HG03039 (cell line): ENCODE measurements around the gene MPHOSPH10.
"Not testable (repeated sequence)": the region's sequence is repeated elsewhere in the genome, so short reads cannot be mapped to it uniquely, and the experiment has no call there.

Experiments used
- ATAC-seq: cut with Tn5 transposase; IDR thresholded peaks from one replicate; pipeline ENCODE4 v1.9.1; 2021; ENCODE audit warnings: mild to moderate bottlenecking, moderate library complexity; ENCODE audit not compliant: unreplicated experiment

MPHOSPH10 gene

GRCh38 chr2:71121479-71121878, 9.0 kb upstream of the MPHOSPH10 start:
- no peak for ATAC-seq

GRCh38 chr2:71122387-71123298, 7.8 kb upstream of the MPHOSPH10 start:
- ATAC-seq = no peak

GRCh38 chr2:71125506-71126294, 4.7 kb upstream of the MPHOSPH10 start:
- no peak for ATAC-seq

GRCh38 chr2:71126957-71127356, 3.5 kb upstream of the MPHOSPH10 start:
- ATAC-seq = no peak

- ATAC-seq = no peak
Observed at GRCh38 chr2:71129114-71129901, 1.1 kb upstream of the MPHOSPH10 start.

- ATAC-seq = peak; percentile 39
Observed at GRCh38 chr2:71129902-71130151, 607 bp upstream of the MPHOSPH10 start.

GRCh38 chr2:71130905-71131244, 441 bp downstream of the MPHOSPH10 start:
- peak; percentile 9 for ATAC-seq

GRCh38 chr2:71131387-71132166, 1.1 kb downstream of the MPHOSPH10 start:
- ATAC-seq = not testable (repeated sequence)

- ATAC-seq = no peak
Observed at GRCh38 chr2:71133603-71134002, 3.2 kb downstream of the MPHOSPH10 start.

- no peak for ATAC-seq
Observed at GRCh38 chr2:71136174-71136573, 5.7 kb downstream of the MPHOSPH10 start.

GRCh38 chr2:71143782-71144181, 13.3 kb downstream of the MPHOSPH10 start:
- no peak for ATAC-seq

- no peak for ATAC-seq
Observed at GRCh38 chr2:71148506-71149063, 18.2 kb downstream of the MPHOSPH10 start.

GRCh38 chr2:71150082-71150816, 19.8 kb downstream of the MPHOSPH10 start:
- no peak for ATAC-seq

- ATAC-seq = no peak
Observed at GRCh38 chr2:71151620-71152019, 21.2 kb downstream of the MPHOSPH10 start.

- ATAC-seq = no peak
Observed at GRCh38 chr2:71153585-71154224, 23.3 kb downstream of the MPHOSPH10 start.

- ATAC-seq = no peak
Observed at GRCh38 chr2:71154279-71154678, 23.8 kb downstream of the MPHOSPH10 start.

GRCh38 chr2:71154798-71155197, 24.4 kb downstream of the MPHOSPH10 start:
- peak; percentile 67 for ATAC-seq

- no peak for ATAC-seq
Observed at GRCh38 chr2:71155846-71156245, 25.4 kb downstream of the MPHOSPH10 start.

- no peak for ATAC-seq
Observed at GRCh38 chr2:71156573-71156972, 26.1 kb downstream of the MPHOSPH10 start.
